HEK293 (cell line): ENCODE measurements around the gene SKAP1.
A peak's percentile ranks its signal among the peaks of the same experiment; 100 is the strongest.

Experiments used
- CTCF ChIA-PET: fragments of 350-600 bp; formaldehyde crosslinking; extraction: SDS; loops from one replicate; lab custom pipeline; 2021; ENCODE audit warnings: antibody characterized with exemption; lab: Yijun Ruan, JAX
- POLR2A ChIA-PET: fragments of 300-600 bp; formaldehyde crosslinking; extraction: SDS; loops from one replicate; lab custom pipeline; 2020; ENCODE audit warnings: antibody characterized with exemption, inconsistent platforms; lab: Yijun Ruan, JAX
- H3K27ac ChIP-seq: fragments of 200-500 bp; sonication (Bioruptor generic); 2 replicates; pipeline ENCODE4 v1.5.1; 2014; ENCODE audit warnings: low read depth, low read length, control low read depth, inconsistent platforms; ENCODE audit errors: extremely low read depth
- H3K36me3 ChIP-seq, 2 experiments: fragments of 200-500 bp in 1 of 2; sonication (Bioruptor generic) in 1 of 2; 1 replicate in 1 of 2; 2 replicates in 1 of 2; pipeline ENCODE4 v1.5.1; 2014 to 2017; ENCODE audit warnings: inconsistent platforms in 2 of 2, low read length in 2 of 2; ENCODE audit not compliant: control insufficient read depth in 2 of 2, insufficient read depth in 1 of 2
- H3K4me1 ChIP-seq: fragments of 200-500 bp; sonication (Bioruptor generic); 2 replicates; pipeline ENCODE4 v1.5.1; 2014; ENCODE audit warnings: mild to moderate bottlenecking, low read length, inconsistent platforms; ENCODE audit not compliant: control insufficient read depth, insufficient read depth
- H3K4me3 ChIP-seq: 2 replicates; pipeline ENCODE4 v1.5.1; 2011; ENCODE audit warnings: low read depth, mild to moderate bottlenecking, control low read depth, low read length, moderate library complexity
- H3K9me3 ChIP-seq: fragments of 200-500 bp; sonication (Bioruptor generic); 2 replicates; pipeline ENCODE4 v1.5.1; 2014; ENCODE audit warnings: low read depth, low read length, inconsistent platforms; ENCODE audit not compliant: control insufficient read depth, insufficient read depth
- BCL11A ChIP-seq: fragments of 450-650 bp; formaldehyde crosslinking; IDR thresholded peaks from 2 replicates; pipeline ENCODE4 v1.5.1; 2016; ENCODE audit warnings: low read depth, missing biosample characterization, missing genetic modification characterization
- KLF8 ChIP-seq: fragments of 450-650 bp; formaldehyde crosslinking; IDR thresholded peaks from 2 replicates; pipeline ENCODE4 v1.5.1; 2016; ENCODE audit warnings: missing biosample characterization, missing genetic modification characterization
- OSR2 ChIP-seq: fragments of 450-650 bp; formaldehyde crosslinking; IDR thresholded peaks from 2 replicates; pipeline ENCODE4 v1.5.1; 2016; ENCODE audit warnings: missing biosample characterization, missing genetic modification characterization
- PRDM4 ChIP-seq: fragments of 450-650 bp; formaldehyde crosslinking; IDR thresholded peaks from 2 replicates; pipeline ENCODE4 v1.5.1; 2017; ENCODE audit warnings: missing biosample characterization, missing genetic modification characterization
- SALL2 ChIP-seq: fragments of 450-650 bp; formaldehyde crosslinking; IDR thresholded peaks from 2 replicates; pipeline ENCODE4 v1.5.0; 2017; ENCODE audit warnings: missing biosample characterization, mild to moderate bottlenecking, missing genetic modification characterization, borderline replicate concordance
- SETDB1 ChIP-seq: IDR thresholded peaks from one replicate; pipeline ENCODE4 v1.6.1; 2017; ENCODE audit warnings: mild to moderate bottlenecking, low read length, moderate library complexity, mixed read lengths; ENCODE audit not compliant: insufficient read length
- ZNF10 ChIP-seq: fragments of 450-650 bp; formaldehyde crosslinking; IDR thresholded peaks from 2 replicates; pipeline ENCODE4 v1.5.1; 2017; ENCODE audit warnings: missing biosample characterization, missing genetic modification characterization
- ZNF132 ChIP-seq: fragments of 450-650 bp; formaldehyde crosslinking; IDR thresholded peaks from 2 replicates; pipeline ENCODE4 v1.5.1; 2017; ENCODE audit warnings: missing biosample characterization, missing genetic modification characterization, borderline replicate concordance
- ZNF16 ChIP-seq: fragments of 450-650 bp; formaldehyde crosslinking; IDR thresholded peaks from 2 replicates; pipeline ENCODE4 v1.5.1; 2016; ENCODE audit warnings: low read depth, missing biosample characterization, missing genetic modification characterization
- ZNF169 ChIP-seq: fragments of 450-650 bp; formaldehyde crosslinking; IDR thresholded peaks from 2 replicates; pipeline ENCODE4 v1.5.1; 2016; ENCODE audit warnings: missing biosample characterization, missing genetic modification characterization
- ZNF202 ChIP-seq: fragments of 450-650 bp; formaldehyde crosslinking; IDR thresholded peaks from 2 replicates; pipeline ENCODE4 v1.5.1; 2016; ENCODE audit warnings: missing biosample characterization, missing genetic modification characterization, borderline replicate concordance
- ZNF26 ChIP-seq: fragments of 450-650 bp; formaldehyde crosslinking; IDR thresholded peaks from 2 replicates; pipeline ENCODE4 v1.5.1; 2016; ENCODE audit warnings: missing biosample characterization, missing genetic modification characterization
- ZNF391 ChIP-seq: fragments of 450-650 bp; formaldehyde crosslinking; IDR thresholded peaks from 2 replicates; pipeline ENCODE4 v1.5.1; 2016; ENCODE audit warnings: low read depth, missing biosample characterization, missing genetic modification characterization, borderline replicate concordance
- ZNF426 ChIP-seq: fragments of 450-650 bp; formaldehyde crosslinking; IDR thresholded peaks from 2 replicates; pipeline ENCODE4 v1.5.1; 2017; ENCODE audit warnings: missing biosample characterization, missing genetic modification characterization, mild to moderate bottlenecking, inconsistent platforms, moderate library complexity
- ZNF580 ChIP-seq: fragments of 450-650 bp; formaldehyde crosslinking; IDR thresholded peaks from 2 replicates; pipeline ENCODE4 v1.5.1; 2016; ENCODE audit warnings: missing biosample characterization, missing genetic modification characterization
- ZNF596 ChIP-seq: fragments of 450-650 bp; IDR thresholded peaks from 2 replicates; pipeline ENCODE4 v1.5.0; 2018; ENCODE audit warnings: missing biosample characterization, mild to moderate bottlenecking, missing genetic modification characterization, moderate library complexity
- ZNF610 ChIP-seq: fragments of 450-650 bp; formaldehyde crosslinking; IDR thresholded peaks from 2 replicates; pipeline ENCODE4 v1.5.1; 2016; ENCODE audit warnings: missing biosample characterization, missing genetic modification characterization, borderline replicate concordance
- ZNF791 ChIP-seq: fragments of 450-650 bp; formaldehyde crosslinking; IDR thresholded peaks from 2 replicates; pipeline ENCODE4 v1.5.1; 2016; ENCODE audit warnings: missing biosample characterization, missing genetic modification characterization
- ZNF843 ChIP-seq: fragments of 450-650 bp; formaldehyde crosslinking; IDR thresholded peaks from 2 replicates; pipeline ENCODE4 v1.5.1; 2016; ENCODE audit warnings: missing biosample characterization, missing genetic modification characterization
- TF ChIP-seq, protein P1 (sequence below): fragments of 450-650 bp; formaldehyde crosslinking; IDR thresholded peaks from 2 replicates; pipeline ENCODE4 v1.5.1; 2016; ENCODE audit warnings: missing biosample characterization, missing genetic modification characterization
- TF ChIP-seq, protein P2 (sequence below): fragments of 450-650 bp; formaldehyde crosslinking; IDR thresholded peaks from 2 replicates; pipeline ENCODE4 v1.5.1; 2016; ENCODE audit warnings: missing biosample characterization, missing genetic modification characterization, borderline replicate concordance

The SKAP1 gene

GRCh38 chr17:48253975-48254374 lies 176.0 kb downstream of the SKAP1 start (continued):
- TF ChIP-seq ZNF26 (tag by site-specific recombination) (no peak), ZNF169 (tag by site-specific recombination) (no peak), ZNF16 (tag by site-specific recombination) (no peak), PRDM4 (tag by site-specific recombination) (peak; percentile 82), ZNF391 (tag by site-specific recombination) (no peak), ZNF610 (tag by site-specific recombination) (no peak), BCL11A (peak; percentile 47; the same call in 1 of the 2 replicates), ZNF202 (tag by site-specific recombination) (no peak), SETDB1 (no peak), OSR2 (tag by site-specific recombination) (peak; percentile 66), ZNF580 (tag by site-specific recombination) (no peak), ZNF843 (tag by site-specific recombination) (no peak), ZNF426 (tag by site-specific recombination) (no peak), ZNF132 (tag by site-specific recombination) (no peak), SALL2 (no peak), KLF8 (tag by site-specific recombination) (no peak)
- TF ChIP-seq, protein P1, sequence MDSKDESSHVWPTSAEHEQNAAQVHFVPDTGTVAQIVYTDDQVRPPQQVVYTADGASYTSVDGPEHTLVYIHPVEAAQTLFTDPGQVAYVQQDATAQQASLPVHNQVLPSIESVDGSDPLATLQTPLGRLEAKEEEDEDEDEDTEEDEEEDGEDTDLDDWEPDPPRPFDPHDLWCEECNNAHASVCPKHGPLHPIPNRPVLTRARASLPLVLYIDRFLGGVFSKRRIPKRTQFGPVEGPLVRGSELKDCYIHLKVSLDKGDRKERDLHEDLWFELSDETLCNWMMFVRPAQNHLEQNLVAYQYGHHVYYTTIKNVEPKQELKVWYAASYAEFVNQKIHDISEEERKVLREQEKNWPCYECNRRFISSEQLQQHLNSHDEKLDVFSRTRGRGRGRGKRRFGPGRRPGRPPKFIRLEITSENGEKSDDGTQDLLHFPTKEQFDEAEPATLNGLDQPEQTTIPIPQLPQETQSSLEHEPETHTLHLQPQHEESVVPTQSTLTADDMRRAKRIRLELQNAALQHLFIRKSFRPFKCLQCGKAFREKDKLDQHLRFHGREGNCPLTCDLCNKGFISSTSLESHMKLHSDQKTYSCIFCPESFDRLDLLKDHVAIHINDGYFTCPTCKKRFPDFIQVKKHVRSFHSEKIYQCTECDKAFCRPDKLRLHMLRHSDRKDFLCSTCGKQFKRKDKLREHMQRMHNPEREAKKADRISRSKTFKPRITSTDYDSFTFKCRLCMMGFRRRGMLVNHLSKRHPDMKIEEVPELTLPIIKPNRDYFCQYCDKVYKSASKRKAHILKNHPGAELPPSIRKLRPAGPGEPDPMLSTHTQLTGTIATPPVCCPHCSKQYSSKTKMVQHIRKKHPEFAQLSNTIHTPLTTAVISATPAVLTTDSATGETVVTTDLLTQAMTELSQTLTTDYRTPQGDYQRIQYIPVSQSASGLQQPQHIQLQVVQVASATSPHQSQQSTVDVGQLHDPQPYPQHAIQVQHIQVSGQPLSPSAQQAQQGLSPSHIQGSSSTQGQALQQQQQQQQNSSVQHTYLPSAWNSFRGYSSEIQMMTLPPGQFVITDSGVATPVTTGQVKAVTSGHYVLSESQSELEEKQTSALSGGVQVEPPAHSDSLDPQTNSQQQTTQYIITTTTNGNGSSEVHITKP (tag by site-specific recombination) = no peak

DNA sequence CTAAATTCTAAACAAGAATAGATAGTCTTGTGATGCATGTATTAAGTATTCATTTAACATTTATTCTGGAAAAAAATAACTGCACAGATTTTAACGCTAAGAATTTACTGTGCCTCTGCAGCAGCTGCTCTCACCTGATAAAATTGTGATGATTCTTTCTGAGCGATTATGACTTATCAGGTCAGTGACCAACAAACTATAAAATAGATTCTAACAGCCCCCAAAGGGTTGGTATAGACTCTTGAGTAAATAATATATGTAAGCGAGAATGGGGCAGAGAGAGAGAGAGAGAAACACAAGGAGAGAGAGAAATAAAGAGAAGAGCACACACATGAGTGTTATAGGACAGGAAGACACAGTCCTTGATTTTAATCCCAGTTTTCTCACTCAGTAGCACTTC lies 178.1 kb downstream of the SKAP1 start:
- Histone ChIP-seq H3K27ac (no peak overlapping the region), H3K4me3 (no peak overlapping the region), H3K36me3 (no peaks in the 10 kb centered on the region), H3K4me1 (peaks cover 26% of the 10 kb centered on the region)
- CTCF ChIA-PET = interaction anchor here (0.6 to 17.5 kb wide), 7 partner anchors 10 to 81 kb away, joined by 3 to 269 read pairs (median 5); no protein-coding TSS in a partner anchor
- POLR2A ChIA-PET = no interaction called here
- TF ChIP-seq, protein P2, sequence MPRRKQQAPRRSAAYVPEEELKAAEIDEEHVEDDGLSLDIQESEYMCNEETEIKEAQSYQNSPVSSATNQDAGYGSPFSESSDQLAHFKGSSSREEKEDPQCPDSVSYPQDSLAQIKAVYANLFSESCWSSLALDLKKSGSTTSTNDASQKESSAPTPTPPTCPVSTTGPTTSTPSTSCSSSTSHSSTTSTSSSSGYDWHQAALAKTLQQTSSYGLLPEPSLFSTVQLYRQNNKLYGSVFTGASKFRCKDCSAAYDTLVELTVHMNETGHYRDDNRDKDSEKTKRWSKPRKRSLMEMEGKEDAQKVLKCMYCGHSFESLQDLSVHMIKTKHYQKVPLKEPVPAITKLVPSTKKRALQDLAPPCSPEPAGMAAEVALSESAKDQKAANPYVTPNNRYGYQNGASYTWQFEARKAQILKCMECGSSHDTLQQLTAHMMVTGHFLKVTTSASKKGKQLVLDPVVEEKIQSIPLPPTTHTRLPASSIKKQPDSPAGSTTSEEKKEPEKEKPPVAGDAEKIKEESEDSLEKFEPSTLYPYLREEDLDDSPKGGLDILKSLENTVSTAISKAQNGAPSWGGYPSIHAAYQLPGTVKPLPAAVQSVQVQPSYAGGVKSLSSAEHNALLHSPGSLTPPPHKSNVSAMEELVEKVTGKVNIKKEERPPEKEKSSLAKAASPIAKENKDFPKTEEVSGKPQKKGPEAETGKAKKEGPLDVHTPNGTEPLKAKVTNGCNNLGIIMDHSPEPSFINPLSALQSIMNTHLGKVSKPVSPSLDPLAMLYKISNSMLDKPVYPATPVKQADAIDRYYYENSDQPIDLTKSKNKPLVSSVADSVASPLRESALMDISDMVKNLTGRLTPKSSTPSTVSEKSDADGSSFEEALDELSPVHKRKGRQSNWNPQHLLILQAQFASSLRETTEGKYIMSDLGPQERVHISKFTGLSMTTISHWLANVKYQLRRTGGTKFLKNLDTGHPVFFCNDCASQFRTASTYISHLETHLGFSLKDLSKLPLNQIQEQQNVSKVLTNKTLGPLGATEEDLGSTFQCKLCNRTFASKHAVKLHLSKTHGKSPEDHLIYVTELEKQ = no peak
- TF ChIP-seq ZNF596 (tag by site-specific recombination) = peak; percentile 77
- TF ChIP-seq ZNF10 = peak; percentile 20; the same call in 1 of the 2 replicates
- no peak for TF ChIP-seq ZNF791
- TF ChIP-seq, all 188 proteins: peak for 2
- no peaks in the 10 kb centered on the region for H3K9me3 ChIP-seq
